ENCODE results near the gene CD300E.
"Not testable (repeated sequence)": the region's sequence is repeated elsewhere in the genome, so short reads cannot be mapped to it uniquely, and the experiment has no call there.

CD300E gene

GRCh38 chr17:74635418-74635817, 11.9 kb upstream of the CD300E start:
- DNase-seq (ENCODE audit: low spot score), result no peak

- no peak for DNase-seq (ENCODE audit: low spot score)
Measured at GRCh38 chr17:74633326-74633725, 9.8 kb upstream of the CD300E start.

DNA sequence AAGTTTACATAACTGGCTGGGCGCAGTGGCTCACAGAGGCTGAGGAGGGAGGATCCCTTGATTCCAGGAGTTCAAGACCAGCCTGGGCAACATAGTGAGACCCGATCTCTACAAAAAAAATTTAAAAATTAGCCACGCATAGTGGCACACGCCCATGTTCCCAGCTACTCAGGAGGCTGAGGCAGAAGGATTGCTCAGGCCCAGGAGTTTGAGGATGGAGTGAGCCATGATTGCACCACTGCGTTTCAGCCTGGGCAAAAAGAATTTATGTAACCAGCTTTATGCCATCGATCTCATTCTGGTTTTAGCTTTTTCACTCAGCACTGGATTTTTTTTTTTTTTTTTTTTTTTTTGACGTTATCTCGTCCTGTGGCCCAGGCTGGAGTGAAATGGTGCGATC, 9.1 kb upstream of the CD300E start:
- DNase-seq (ENCODE audit: low spot score), result no peak

DNA sequence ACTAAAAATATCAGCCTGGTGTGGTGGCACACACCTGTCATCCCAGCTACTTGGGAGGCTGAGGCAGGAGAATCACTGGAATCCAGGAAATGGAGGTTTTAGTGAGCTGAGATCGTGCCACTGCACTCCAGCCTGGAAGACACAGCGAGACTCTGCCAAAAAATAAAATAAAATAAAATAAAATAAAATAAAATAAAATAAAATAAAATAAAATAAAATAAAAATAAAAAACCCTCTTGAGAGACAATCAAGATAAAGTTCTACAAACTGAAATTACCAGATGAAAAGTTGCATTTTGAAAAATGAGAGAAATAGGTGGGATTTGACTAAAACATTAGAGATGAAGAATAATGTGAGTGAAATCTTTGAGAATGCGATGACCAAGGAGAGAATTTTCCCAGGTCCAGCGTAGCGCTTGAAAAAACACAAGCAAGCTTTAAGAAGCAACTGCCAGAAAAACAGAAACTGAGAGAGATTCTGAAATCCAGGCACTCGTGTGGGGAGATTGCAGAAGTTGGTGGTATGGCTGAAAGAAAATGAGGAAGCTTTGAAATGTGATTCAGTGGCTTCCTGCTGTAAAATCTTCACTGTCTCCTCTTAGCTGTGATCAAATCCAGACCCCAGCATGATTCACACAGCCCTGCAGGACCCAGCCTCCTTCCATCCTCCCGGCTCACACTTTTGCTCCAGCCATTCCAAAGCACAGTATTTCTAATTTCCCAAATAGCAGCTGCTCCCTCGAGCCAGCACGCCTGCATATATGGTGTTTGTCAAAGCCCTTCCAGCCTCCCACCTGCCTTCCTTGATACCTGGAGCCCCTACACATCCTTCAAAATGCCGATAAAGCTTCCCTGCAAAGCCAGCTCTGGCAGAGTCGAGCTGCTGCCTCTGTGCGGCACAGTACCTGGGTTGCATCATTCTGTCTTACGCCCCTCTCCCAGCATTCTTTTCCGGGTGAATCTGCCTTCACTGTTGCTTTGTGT, 8.2 kb upstream of the CD300E start:
- DNase-seq (ENCODE audit: low spot score), result no peak

GRCh38 chr17:74630251-74630650, 6.7 kb upstream of the CD300E start:
- not testable (repeated sequence) for DNase-seq (ENCODE audit: low spot score)

DNA sequence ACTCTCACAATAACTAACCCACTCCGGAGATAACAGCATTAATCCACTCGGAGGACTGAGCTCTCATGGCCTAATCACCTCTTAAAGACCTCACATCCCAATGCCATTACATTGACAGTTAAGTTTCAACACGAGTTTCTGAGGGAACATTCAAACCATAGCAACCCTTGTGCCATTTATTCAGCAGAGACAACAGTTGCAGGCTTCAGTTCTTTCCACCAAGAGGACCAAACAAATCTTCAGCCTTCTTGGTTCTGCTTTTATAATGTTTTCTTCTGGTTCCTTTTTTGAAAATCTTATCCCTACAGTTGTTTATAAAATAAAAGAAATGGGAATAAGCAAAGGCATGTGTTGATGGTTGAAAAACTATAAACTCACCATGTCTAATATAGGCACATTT, 2.1 kb upstream of the CD300E start:
- no peak for DNase-seq (ENCODE audit: low spot score)

DNA sequence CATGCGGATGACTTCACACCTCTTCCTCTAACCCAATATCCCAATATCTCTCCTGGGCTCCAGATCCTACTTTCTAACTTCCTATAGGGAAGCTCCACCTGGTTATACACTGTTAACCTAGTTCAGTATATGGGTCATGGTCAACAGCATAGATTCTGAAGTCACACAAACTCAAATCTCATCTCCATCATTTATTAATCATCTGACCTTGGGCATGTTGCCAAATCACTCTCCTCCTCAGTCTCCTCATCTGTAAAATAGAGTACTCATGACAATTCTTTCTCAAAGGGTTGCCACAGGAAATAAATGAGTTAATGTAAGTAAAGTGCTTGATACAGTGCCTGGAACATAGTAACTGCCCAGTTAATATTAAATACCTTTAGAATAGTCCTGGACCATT, 593 bp upstream of the CD300E start:
- no peak for DNase-seq (ENCODE audit: low spot score)

DNA sequence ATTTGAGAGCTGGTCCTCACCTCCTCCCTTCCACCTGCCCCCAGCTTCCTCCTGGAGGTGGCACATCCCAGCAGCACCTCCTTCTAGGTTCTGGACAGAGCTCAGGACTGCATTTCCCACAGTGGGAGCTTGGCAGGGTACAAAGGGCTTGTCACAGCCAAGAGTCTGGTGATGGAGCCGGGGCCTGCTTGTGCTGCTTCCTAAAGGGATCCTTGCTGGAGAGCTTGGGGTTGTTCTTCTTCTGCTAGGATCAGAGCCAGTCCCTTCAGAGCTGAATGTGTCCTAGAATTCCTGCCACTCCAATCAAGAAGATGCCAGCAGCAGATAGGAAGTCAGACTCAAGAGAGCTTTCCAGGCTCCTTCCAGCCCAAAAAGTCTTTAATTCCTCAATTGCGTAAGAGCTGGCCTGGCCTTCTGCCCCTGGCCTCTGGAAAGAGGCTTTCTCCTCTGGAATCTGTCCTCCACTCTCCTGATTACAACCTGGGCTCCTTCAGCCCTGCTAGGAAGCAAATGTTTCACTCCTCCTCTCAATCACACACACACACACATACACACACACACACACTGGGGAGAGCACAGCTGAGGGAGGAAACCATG, 4.4 kb downstream of the CD300E start:
- DNase-seq (ENCODE audit: low spot score), result no peak

- DNase-seq (ENCODE audit: low spot score), result no peak
Measured at GRCh38 chr17:74618451-74618850, 5.1 kb downstream of the CD300E start.

- DNase-seq (ENCODE audit: low spot score), result no peak
Measured at GRCh38 chr17:74616696-74617095, 6.8 kb downstream of the CD300E start.

DNA sequence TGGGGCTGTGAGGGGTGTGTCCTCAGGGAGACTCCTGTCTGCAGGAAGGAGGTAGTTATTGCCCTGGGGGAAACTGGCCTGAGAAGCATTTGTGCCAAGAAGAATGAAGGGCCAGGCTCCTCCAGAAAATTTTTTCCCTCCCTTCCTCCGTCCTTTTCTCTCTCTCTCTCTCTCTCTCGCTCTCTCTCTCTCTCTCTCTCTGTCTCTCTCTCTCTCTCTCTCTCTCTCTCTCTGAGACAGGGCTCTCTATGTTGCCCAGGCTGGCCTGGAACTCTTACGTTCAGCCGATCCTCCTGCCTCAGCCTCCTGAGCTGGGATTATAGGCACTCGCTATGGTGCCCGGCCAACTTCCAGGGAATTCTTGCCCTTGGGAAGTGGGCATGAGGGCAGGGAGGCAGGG, 11.5 kb downstream of the CD300E start:
- DNase-seq (ENCODE audit: low spot score), result no peak

DNA sequence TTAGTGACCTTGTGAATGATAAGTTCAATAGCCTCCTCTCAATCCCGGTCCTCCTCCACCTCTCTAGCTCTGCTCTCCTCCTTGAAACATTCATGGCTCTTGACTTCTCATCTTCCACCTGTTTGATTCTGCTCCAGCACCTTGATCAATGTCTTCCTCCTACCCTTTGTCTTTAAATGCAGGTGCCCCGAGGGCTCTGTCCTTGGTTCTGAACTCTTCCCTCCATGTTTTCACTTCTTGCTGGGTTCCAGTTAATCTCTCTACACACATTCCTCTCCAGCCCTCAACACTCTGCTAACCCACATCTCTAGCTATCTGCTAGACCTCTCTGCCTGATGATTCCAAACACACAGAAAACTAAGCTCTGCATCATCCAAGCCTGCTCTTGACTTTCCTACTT, 13.4 kb downstream of the CD300E start:
- DNase-seq (ENCODE audit: low spot score), result no peak

DNA sequence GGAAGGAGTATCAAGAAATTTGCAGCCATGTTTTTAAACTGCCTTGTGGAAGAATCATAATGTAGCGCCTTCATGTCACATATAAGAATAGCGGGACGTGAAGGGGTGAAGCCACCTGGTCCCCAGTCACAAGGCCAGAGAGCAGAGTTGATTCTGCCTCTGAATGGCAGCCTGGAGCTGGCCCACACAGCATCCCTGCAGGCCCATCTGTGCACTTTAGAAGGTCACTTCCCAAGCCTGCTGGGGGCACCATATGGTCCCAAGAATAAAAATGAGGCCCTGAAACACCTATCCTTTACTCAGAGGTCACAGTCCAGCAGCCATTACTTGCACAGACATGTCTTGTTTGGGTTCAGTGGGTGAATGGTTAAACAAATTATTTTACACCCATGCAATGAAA, 15.0 kb downstream of the CD300E start:
- no peak for DNase-seq (ENCODE audit: low spot score)

GRCh38 chr17:74607221-74607620, 16.3 kb downstream of the CD300E start:
- DNase-seq (ENCODE audit: low spot score), result no peak

DNA sequence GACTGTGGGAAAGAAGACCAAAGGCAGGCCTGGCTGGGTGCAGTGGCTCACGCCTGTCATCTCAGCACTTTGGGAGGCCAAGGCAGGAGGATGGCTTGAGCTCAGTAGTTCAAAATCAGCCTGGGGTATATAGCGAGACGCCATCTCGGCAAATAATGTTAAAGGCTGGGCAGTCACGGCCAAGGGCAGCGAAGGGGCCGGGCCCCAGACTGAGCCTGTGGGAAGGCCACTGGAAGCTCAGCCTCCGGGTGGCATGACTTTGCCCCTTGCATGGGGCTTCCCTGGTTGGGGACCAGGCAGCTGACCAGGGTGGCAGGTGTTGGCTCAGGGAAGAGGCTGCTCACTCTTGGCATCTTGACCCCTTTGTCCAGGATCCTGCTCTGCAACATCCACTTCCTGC, 17.5 kb downstream of the CD300E start:
- DNase-seq (ENCODE audit: low spot score), result no peak

DNA sequence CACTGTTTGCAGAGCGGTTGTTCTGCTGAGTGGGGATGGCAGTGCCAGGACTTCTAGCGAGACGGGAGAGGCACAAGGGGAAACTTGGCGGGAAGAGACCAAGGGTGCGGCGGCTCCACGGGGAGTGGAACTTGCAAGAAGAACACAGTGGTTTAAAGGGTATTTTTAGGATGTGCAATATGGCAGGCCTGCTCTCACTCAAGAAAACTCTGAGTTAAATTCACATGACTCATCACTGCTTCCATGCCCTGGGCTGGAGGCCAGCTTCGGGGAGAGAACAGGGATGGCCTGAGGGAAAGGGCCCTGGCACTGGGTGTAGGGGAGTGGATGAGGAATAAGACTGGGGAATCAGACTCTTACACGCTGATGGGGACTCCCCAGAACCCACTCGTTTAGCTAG, 18.2 kb downstream of the CD300E start:
- no peak for DNase-seq (ENCODE audit: low spot score)

GRCh38 chr17:74604761-74605160, 18.8 kb downstream of the CD300E start:
- no peak for DNase-seq (ENCODE audit: low spot score)

- DNase-seq (ENCODE audit: low spot score), result no peak
Measured at GRCh38 chr17:74604200-74604599, 19.3 kb downstream of the CD300E start.

DNA sequence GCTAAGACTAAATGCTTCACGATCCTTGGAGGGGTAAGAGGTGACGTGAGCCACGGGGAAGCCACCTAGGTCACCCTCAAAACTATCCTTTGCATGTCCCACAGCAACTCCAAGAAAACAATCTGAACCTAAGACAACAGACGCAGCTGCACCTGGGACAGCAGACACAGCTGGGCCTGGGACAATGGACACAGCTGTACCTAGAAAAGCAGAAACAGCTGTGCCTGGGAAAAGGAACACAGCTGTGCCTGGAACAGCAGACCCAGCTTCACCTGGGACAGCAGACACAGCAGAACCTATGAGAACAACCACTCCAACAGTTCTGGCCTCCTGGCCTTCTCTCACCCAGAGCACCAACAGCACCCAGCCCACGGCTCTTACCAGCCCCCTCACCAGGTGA, 19.8 kb downstream of the CD300E start:
- no peak for DNase-seq (ENCODE audit: low spot score)

- no peak for DNase-seq (ENCODE audit: low spot score)
Measured at GRCh38 chr17:74603037-74603635, 20.4 kb downstream of the CD300E start.

- peak; percentile 22 for DNase-seq (ENCODE audit: low spot score)
Measured at GRCh38 chr17:74601944-74602572, 21.5 kb downstream of the CD300E start.

DNA sequence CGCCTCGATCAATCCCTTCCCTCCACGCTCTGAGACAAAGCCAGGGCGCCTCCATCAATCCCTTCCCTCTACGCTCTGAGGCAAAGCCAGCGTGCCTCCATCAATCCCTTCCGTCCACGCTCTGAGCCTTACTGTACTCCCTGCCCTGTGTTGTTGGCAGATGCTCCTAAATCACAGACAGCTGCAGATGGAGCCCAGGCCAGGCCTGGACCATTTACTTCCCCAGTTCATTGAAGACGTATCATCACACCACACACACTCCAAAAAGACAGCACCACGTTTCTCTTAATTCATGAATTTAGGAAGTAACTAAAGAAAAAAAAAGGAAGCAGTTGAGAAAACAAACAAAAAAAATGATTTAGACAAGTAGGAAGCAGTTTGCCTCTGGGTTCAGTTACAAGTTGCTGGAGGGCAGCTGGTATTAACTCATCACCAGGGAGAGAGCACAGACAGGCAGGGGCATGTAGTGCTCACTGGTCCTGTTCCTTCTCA, 24.0 kb downstream of the CD300E start:
- DNase-seq (ENCODE audit: low spot score), result no peak

DNA sequence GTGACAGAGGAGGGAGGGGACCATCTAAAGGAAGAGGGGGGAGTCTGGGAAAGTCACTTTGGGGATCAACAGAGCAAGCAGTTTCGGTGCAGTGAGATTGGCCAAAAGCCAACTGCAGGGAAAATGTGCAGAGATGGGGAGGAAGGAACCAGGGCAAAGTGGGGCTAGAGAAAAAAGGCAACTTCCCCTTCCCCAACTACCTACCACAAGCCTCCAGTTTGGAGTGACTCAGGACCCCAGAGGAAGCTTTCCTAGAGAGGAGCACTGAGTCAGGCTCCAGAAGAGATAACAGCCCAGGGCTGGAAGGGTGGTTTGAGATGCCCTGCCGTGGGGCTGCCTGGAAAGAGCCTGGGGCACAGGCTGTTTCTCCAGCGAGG, 24.5 kb downstream of the CD300E start:
- DNase-seq (ENCODE audit: low spot score), result no peak

All from CD4-positive, alpha-beta T cell treated with Interleukin-2 at 100 ng/mL for 4 hours (primary cell).